ENCODE measurements around the gene RPS14. TPM values are rescaled to one million over a fixed set of nuclear protein-coding genes. Genes with fewer than 3 reads are reported as not detected.

The RPS14 gene
- total and polyA plus RNA-seq, 4 experiments from 2014 or later: 5,260 to 9,996 (median 6,720) TPM

- H3K36me3 ChIP-seq (ENCODE audit: insufficient read depth, low read length): peaks cover 51% of the 10 kb centered on the region
- peak overlapping the region in 5 of 7 donors; percentile 42 to 100 (median 61) for H3K27ac Mint-ChIP-seq
- no peak for DNase-seq
- peak overlapping the region in 1 of 8 donors; percentile 52 for H3K4me3 Mint-ChIP-seq
- ChIA-PET POLR2A (ENCODE audit: partially characterized antibody) (interaction anchor here (0.7 to 1.8 kb wide), 3 partner anchors 33 to 308 kb away, joined by 3 to 4 read pairs (median 3); partner anchors contain the start of gene CD74), CTCF (ENCODE audit: partially characterized antibody) (interaction anchor here (1.2 to 1.6 kb wide), 3 partner anchors 10 to 12 kb away, joined by 3 to 4 read pairs (median 3); no protein-coding TSS in a partner anchor)
- peaks cover 51 to 76% of the 10 kb centered on the region in 2 donors for H3K36me3 Mint-ChIP-seq
- H3K27me3 ChIP-seq (ENCODE audit: insufficient read depth, low read length): no peaks in the 10 kb centered on the region
- peak overlapping the region; percentile 27 for H3K27ac ChIP-seq (ENCODE audit: low read depth, low read length)
- H3K4me1 Mint-ChIP-seq: peaks cover 19 to 53% (median 37%) of the 10 kb centered on the region in 4 donors
- H3K9me3 ChIP-seq (ENCODE audit: control insufficient read depth in 1 of 2, low read length in 2 of 2): no peaks in the 10 kb centered on the region
- peaks cover 0 to 4% (median 0%) of the 10 kb centered on the region in 8 donors for H3K9me3 Mint-ChIP-seq
- H3K27me3 Mint-ChIP-seq: no peaks in the 10 kb centered on the region
- H3K4me3 ChIP-seq (ENCODE audit: low read length in 2 of 2): no peak overlapping the region
- intact Hi-C loops (cut with micrococcal nuclease): no loop called here
- H3K4me1 ChIP-seq (ENCODE audit: insufficient read depth, low read length): peaks cover 28% of the 10 kb centered on the region
Observed at GRCh38 chr5:150446088-150446487, 3.5 kb downstream of the RPS14 start.

GRCh38 chr5:150444770-150445169 is 4.8 kb downstream of the RPS14 start:
- Histone ChIP-seq H3K27me3 (ENCODE audit: insufficient read depth, low read length) (no peaks in the 10 kb centered on the region), H3K4me1 (ENCODE audit: insufficient read depth, low read length) (peaks cover 28% of the 10 kb centered on the region), H3K9me3 (ENCODE audit: control insufficient read depth in 1 of 2, low read length in 2 of 2) (no peaks in the 10 kb centered on the region), H3K4me3 (ENCODE audit: low read length in 2 of 2) (no peak overlapping the region), H3K36me3 (ENCODE audit: insufficient read depth, low read length) (peaks cover 51% of the 10 kb centered on the region), H3K27ac (ENCODE audit: low read depth, low read length) (no peak overlapping the region)
- POLR2A ChIA-PET (ENCODE audit: partially characterized antibody): interaction anchor here (0.6 kb wide), 1 partner anchor 23 kb away, joined by 3 read pairs; no protein-coding TSS in a partner anchor
- Mint-ChIP-seq H3K36me3 (peaks cover 51 to 76% of the 10 kb centered on the region in 2 donors), H3K27ac (peak overlapping the region in 1 of 7 donors; percentile 74), H3K9me3 (peaks cover 0 to 4% (median 0%) of the 10 kb centered on the region in 8 donors), H3K27me3 (no peaks in the 10 kb centered on the region), H3K4me3 (no peak overlapping the region), H3K4me1 (peaks cover 17 to 49% (median 33%) of the 10 kb centered on the region in 4 donors)
- DNase-seq: no peak
- CTCF ChIA-PET (ENCODE audit: partially characterized antibody): interaction anchor here (1.2 to 1.4 kb wide), 2 partner anchors 9 to 12 kb away, joined by 3 to 4 read pairs; no protein-coding TSS in a partner anchor
- intact Hi-C loops (cut with micrococcal nuclease): no loop called here

- Histone ChIP-seq H3K4me3 (ENCODE audit: low read length in 2 of 2) (no peak overlapping the region), H3K4me1 (ENCODE audit: insufficient read depth, low read length) (peaks cover 24% of the 10 kb centered on the region), H3K27me3 (ENCODE audit: insufficient read depth, low read length) (no peaks in the 10 kb centered on the region), H3K9me3 (ENCODE audit: control insufficient read depth in 1 of 2, low read length in 2 of 2) (no peaks in the 10 kb centered on the region), H3K27ac (ENCODE audit: low read depth, low read length) (no peak overlapping the region), H3K36me3 (ENCODE audit: insufficient read depth, low read length) (peaks cover 51% of the 10 kb centered on the region)
- Mint-ChIP-seq H3K27me3 (no peaks in the 10 kb centered on the region), H3K4me1 (peaks cover 12 to 39% (median 24%) of the 10 kb centered on the region in 4 donors), H3K9me3 (peaks cover 0 to 4% (median 0%) of the 10 kb centered on the region in 8 donors), H3K4me3 (no peak overlapping the region), H3K36me3 (peaks cover 44 to 63% of the 10 kb centered on the region in 2 donors), H3K27ac (peak overlapping the region in 3 of 7 donors; percentile 24 to 65 (median 36))
- peak in 1 of 5 donors; percentile 6 for DNase-seq
- POLR2A ChIA-PET (ENCODE audit: partially characterized antibody): no interaction called here
- intact Hi-C loops (cut with micrococcal nuclease): no loop called here
- CTCF ChIA-PET (ENCODE audit: partially characterized antibody): no interaction called here
Observed at GRCh38 chr5:150443242-150444075, 6.1 kb downstream of the RPS14 start.

- peaks cover 7 to 31% (median 17%) of the 10 kb centered on the region in 4 donors for H3K4me1 Mint-ChIP-seq
- Histone ChIP-seq H3K4me1 (ENCODE audit: insufficient read depth, low read length) (peaks cover 16% of the 10 kb centered on the region), H3K4me3 (ENCODE audit: low read length in 2 of 2) (no peak overlapping the region), H3K36me3 (ENCODE audit: insufficient read depth, low read length) (peaks cover 48% of the 10 kb centered on the region), H3K27me3 (ENCODE audit: insufficient read depth, low read length) (no peaks in the 10 kb centered on the region), H3K9me3 (ENCODE audit: control insufficient read depth in 1 of 2, low read length in 2 of 2) (no peaks in the 10 kb centered on the region), H3K27ac (ENCODE audit: low read depth, low read length) (no peak overlapping the region)
- H3K27me3 Mint-ChIP-seq: no peaks in the 10 kb centered on the region
- H3K36me3 Mint-ChIP-seq: peaks cover 36 to 56% of the 10 kb centered on the region in 2 donors
- peak overlapping the region in 1 of 7 donors; percentile 24 for H3K27ac Mint-ChIP-seq
- ChIA-PET POLR2A (ENCODE audit: partially characterized antibody) (interaction anchor here (1.4 kb wide), 1 partner anchor 32 kb away, joined by 5 read pairs; no protein-coding TSS in a partner anchor), CTCF (ENCODE audit: partially characterized antibody) (no interaction called here)
- DNase-seq: no peak
- no peak overlapping the region for H3K4me3 Mint-ChIP-seq
- intact Hi-C loops (cut with micrococcal nuclease): no loop called here
- H3K9me3 Mint-ChIP-seq: peaks cover 0 to 4% (median 0%) of the 10 kb centered on the region in 8 donors
Observed at GRCh38 chr5:150442699-150443080, 6.8 kb downstream of the RPS14 start.

GRCh38 chr5:150441813-150442698 is 7.5 kb downstream of the RPS14 start:
- no peak overlapping the region for H3K4me3 Mint-ChIP-seq
- peaks cover 10% of the 10 kb centered on the region for H3K4me1 ChIP-seq (ENCODE audit: insufficient read depth, low read length)
- peaks cover 42% of the 10 kb centered on the region for H3K36me3 ChIP-seq (ENCODE audit: insufficient read depth, low read length)
- H3K27me3 Mint-ChIP-seq: no peaks in the 10 kb centered on the region
- H3K36me3 Mint-ChIP-seq: peaks cover 31 to 49% of the 10 kb centered on the region in 2 donors
- peak overlapping the region in 4 of 7 donors; percentile 18 to 60 (median 44) for H3K27ac Mint-ChIP-seq
- no peaks in the 10 kb centered on the region for H3K27me3 ChIP-seq (ENCODE audit: insufficient read depth, low read length)
- H3K9me3 Mint-ChIP-seq: peaks cover 0 to 4% (median 0%) of the 10 kb centered on the region in 8 donors
- intact Hi-C loops (cut with micrococcal nuclease): no loop called here
- H3K27ac ChIP-seq (ENCODE audit: low read depth, low read length): no peak overlapping the region
- peaks cover 7 to 26% (median 11%) of the 10 kb centered on the region in 4 donors for H3K4me1 Mint-ChIP-seq
- H3K4me3 ChIP-seq (ENCODE audit: low read length in 2 of 2): no peak overlapping the region
- POLR2A ChIA-PET (ENCODE audit: partially characterized antibody): interaction anchor here (1.4 kb wide), 1 partner anchor 31 kb away, joined by 5 read pairs; no protein-coding TSS in a partner anchor
- CTCF ChIA-PET (ENCODE audit: partially characterized antibody): no interaction called here
- no peaks in the 10 kb centered on the region for H3K9me3 ChIP-seq (ENCODE audit: control insufficient read depth in 1 of 2, low read length in 2 of 2)
- no peak for DNase-seq

GRCh38 chr5:150440948-150441812 is 8.4 kb downstream of the RPS14 start:
- CTCF ChIA-PET (ENCODE audit: partially characterized antibody): no interaction called here
- DNase-seq: no peak
- Mint-ChIP-seq H3K4me3 (no peak overlapping the region), H3K9me3 (peaks cover 0 to 4% (median 0%) of the 10 kb centered on the region in 8 donors), H3K27me3 (no peaks in the 10 kb centered on the region), H3K27ac (peak overlapping the region in 5 of 7 donors; percentile 33 to 78 (median 49)), H3K36me3 (peaks cover 22 to 40% of the 10 kb centered on the region in 2 donors), H3K4me1 (peaks cover 7 to 24% (median 9%) of the 10 kb centered on the region in 4 donors)
- Histone ChIP-seq H3K4me1 (ENCODE audit: insufficient read depth, low read length) (peaks cover 6% of the 10 kb centered on the region), H3K9me3 (ENCODE audit: control insufficient read depth in 1 of 2, low read length in 2 of 2) (no peaks in the 10 kb centered on the region), H3K36me3 (ENCODE audit: insufficient read depth, low read length) (peaks cover 33% of the 10 kb centered on the region), H3K27ac (ENCODE audit: low read depth, low read length) (no peak overlapping the region), H3K27me3 (ENCODE audit: insufficient read depth, low read length) (no peaks in the 10 kb centered on the region), H3K4me3 (ENCODE audit: low read length in 2 of 2) (no peak overlapping the region)
- intact Hi-C loops (cut with micrococcal nuclease): no loop called here
- POLR2A ChIA-PET (ENCODE audit: partially characterized antibody): interaction anchor here (1.4 to 1.5 kb wide), 2 partner anchors 28 to 30 kb away, joined by 5 to 6 read pairs; partner anchors contain the start of gene CD74
